ENCODE data around the gene HDX. TPM values are rescaled to one million over a fixed set of nuclear protein-coding genes. Genes with fewer than 3 reads are reported as not detected.

The HDX gene
- total RNA-seq, 1 donor from 2014 or later = 2.9 TPM

- Mint-ChIP-seq H3K4me1 (no peaks in the 10 kb centered on the region), H3K27ac (no peak overlapping the region), H3K4me3 (no peak overlapping the region), H3K36me3 (ENCODE audit: low read depth) (no peaks in the 10 kb centered on the region), H3K27me3 (no peaks in the 10 kb centered on the region), H3K9me3 (no peaks in the 10 kb centered on the region)
- ChIA-PET CTCF (no interaction called here), POLR2A (no interaction called here)
- no peak for DNase-seq
- intact Hi-C loops (cut with micrococcal nuclease) = no loop called here
- ATAC-seq (ENCODE audit: low read depth) = no peak
- no peak for TF ChIP-seq CTCF (IDR thresholded peaks at IDR 0.05)
These were observed 34.4 kb downstream of the HDX start for GRCh38 chrX:84467898-84468297.

GRCh38 chrX:84453351-84454246, 48.7 kb downstream of the HDX start:
- Mint-ChIP-seq H3K27me3 (no peaks in the 10 kb centered on the region), H3K4me3 (no peak overlapping the region), H3K9me3 (peaks cover 11% of the 10 kb centered on the region), H3K4me1 (no peaks in the 10 kb centered on the region), H3K27ac (no peak overlapping the region), H3K36me3 (ENCODE audit: low read depth) (no peaks in the 10 kb centered on the region)
- CTCF ChIA-PET = no interaction called here
- intact Hi-C loops (cut with micrococcal nuclease) = no loop called here
- ATAC-seq (ENCODE audit: low read depth) = no peak
- no peak for TF ChIP-seq CTCF (IDR thresholded peaks at IDR 0.05)
- POLR2A ChIA-PET = no interaction called here
- no peak for DNase-seq

GRCh38 chrX:84441143-84441542, 61.1 kb downstream of the HDX start:
- peaks cover 2% of the 10 kb centered on the region for H3K36me3 Mint-ChIP-seq (ENCODE audit: low read depth)
- no peaks in the 10 kb centered on the region for H3K27me3 Mint-ChIP-seq
- no peak overlapping the region for H3K4me3 Mint-ChIP-seq
- DNase-seq = no peak
- CTCF ChIA-PET = no interaction called here
- no peaks in the 10 kb centered on the region for H3K4me1 Mint-ChIP-seq
- TF ChIP-seq CTCF (IDR thresholded peaks at IDR 0.05) = no peak
- POLR2A ChIA-PET = no interaction called here
- intact Hi-C loops (cut with micrococcal nuclease) = no loop called here
- ATAC-seq (ENCODE audit: low read depth) = no peak
- H3K9me3 Mint-ChIP-seq = peaks cover 12% of the 10 kb centered on the region
- H3K27ac Mint-ChIP-seq = no peak overlapping the region

DNA sequence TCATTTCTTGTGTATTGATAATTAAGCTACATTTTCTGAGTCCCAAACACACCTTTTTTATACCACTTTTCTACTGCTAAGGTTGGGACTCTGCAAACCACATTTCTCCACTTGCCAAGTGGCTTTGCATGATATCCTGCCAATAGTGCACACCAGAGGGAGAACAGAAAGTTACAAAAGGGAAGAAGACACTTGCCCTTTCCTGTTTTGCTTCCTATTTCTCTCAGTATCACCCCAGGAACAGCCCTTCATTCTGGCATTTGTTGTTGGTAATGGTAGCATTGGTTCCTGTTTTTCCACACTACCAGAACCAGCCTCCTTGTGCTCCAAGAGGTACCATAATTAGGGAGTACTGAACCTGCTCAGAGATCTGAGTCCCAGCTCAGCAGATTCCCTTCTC, 87.1 kb downstream of the HDX start:
- Mint-ChIP-seq H3K4me1 (peaks cover 2% of the 10 kb centered on the region), H3K36me3 (ENCODE audit: low read depth) (no peaks in the 10 kb centered on the region), H3K27me3 (no peaks in the 10 kb centered on the region), H3K9me3 (no peaks in the 10 kb centered on the region), H3K4me3 (no peak overlapping the region), H3K27ac (no peak overlapping the region)
- ChIA-PET POLR2A (no interaction called here), CTCF (no interaction called here)
- intact Hi-C loops (cut with micrococcal nuclease) = no loop called here
- no peak for ATAC-seq (ENCODE audit: low read depth)
- DNase-seq = no peak
- no peak for TF ChIP-seq CTCF (IDR thresholded peaks at IDR 0.05)

- DNase-seq (no peak), ATAC-seq (ENCODE audit: low read depth) (no peak)
- no peaks in the 10 kb centered on the region for H3K4me1 Mint-ChIP-seq
- no peak overlapping the region for H3K4me3 Mint-ChIP-seq
- ChIA-PET POLR2A (no interaction called here), CTCF (no interaction called here)
- no peak for TF ChIP-seq CTCF (IDR thresholded peaks at IDR 0.05)
- H3K9me3 Mint-ChIP-seq = no peaks in the 10 kb centered on the region
- no peaks in the 10 kb centered on the region for H3K36me3 Mint-ChIP-seq (ENCODE audit: low read depth)
- intact Hi-C loops (cut with micrococcal nuclease) = no loop called here
- H3K27me3 Mint-ChIP-seq = no peaks in the 10 kb centered on the region
- H3K27ac Mint-ChIP-seq = no peak overlapping the region
These were observed 138.6 kb downstream of the HDX start for GRCh38 chrX:84363663-84364062.
